GM23338 (cell line): ENCODE measurements around the gene ARID4B. TPM values are rescaled to one million over a fixed set of nuclear protein-coding genes. Genes with fewer than 3 reads are reported as not detected.

Source experiments
- ATAC-seq: fragments of 200-7000 bp; cut with Tn5 transposase; 3 replicates; pipeline ENCODE4 v1.9.1; 2020
- DNase-seq: peaks from one replicate; pipeline ENCODE4 v3.0.0-alpha.2; 2015; ENCODE audit warnings: low spot score
- H2AFZ ChIP-seq: fragments of 200-600 bp; sonication (generic); 2 replicates; pipeline ENCODE4 v1.8.0; 2016; ENCODE audit warnings: antibody characterized with exemption, mild to moderate bottlenecking, moderate library complexity
- H3F3A ChIP-seq: fragments of 200-600 bp; sonication (generic); replicated peaks from 2 replicates; pipeline ENCODE4 v1.8.0; 2017; ENCODE audit warnings: antibody characterized with exemption, mixed run types, low read depth
- H3K27ac ChIP-seq: fragments of 200-600 bp; sonication (generic); 2 replicates; pipeline ENCODE4 v1.6.1; 2016; ENCODE audit warnings: low read depth
- H3K27me3 ChIP-seq: fragments of 200-600 bp; sonication (generic); 2 replicates; pipeline ENCODE4 v1.8.0; 2016; ENCODE audit warnings: mild to moderate bottlenecking, mixed run types, moderate library complexity; ENCODE audit not compliant: insufficient read depth
- H3K36me3 ChIP-seq: fragments of 200-600 bp; sonication (generic); 2 replicates; pipeline ENCODE4 v1.8.0; 2016; ENCODE audit warnings: mild to moderate bottlenecking; ENCODE audit not compliant: insufficient read depth
- H3K4me1 ChIP-seq: fragments of 200-600 bp; sonication (generic); 2 replicates; pipeline ENCODE4 v1.8.0; 2016; ENCODE audit warnings: mild to moderate bottlenecking, moderate library complexity; ENCODE audit not compliant: insufficient read depth
- H3K4me2 ChIP-seq: fragments of 200-600 bp; sonication (generic); 2 replicates; pipeline ENCODE4 v1.7.1; 2017; ENCODE audit warnings: mixed run types
- H3K4me3 ChIP-seq: fragments of 200-600 bp; sonication (generic); 2 replicates; pipeline ENCODE4 v1.6.1; 2016; ENCODE audit warnings: mixed run types
- H3K79me2 ChIP-seq: fragments of 200-600 bp; sonication (generic); replicated peaks from 2 replicates; pipeline ENCODE4 v1.8.0; 2017; ENCODE audit warnings: mild to moderate bottlenecking; ENCODE audit not compliant: insufficient read depth
- H3K9me2 ChIP-seq: fragments of 200-600 bp; sonication (generic); 2 replicates; pipeline ENCODE4 v1.8.0; 2017; ENCODE audit not compliant: insufficient read depth
- H4K20me1 ChIP-seq: fragments of 200-600 bp; sonication (generic); replicated peaks from 2 replicates; pipeline ENCODE4 v1.8.0; 2017; ENCODE audit warnings: mild to moderate bottlenecking; ENCODE audit not compliant: insufficient read depth
- H3K27ac Mint-ChIP-seq: 2 replicates; pipeline ENCODE4 v1.8.0; 2020; ENCODE audit warnings: inconsistent platforms, mild to moderate bottlenecking, moderate library complexity, mixed read lengths
- H3K27me3 Mint-ChIP-seq: 3 replicates; pipeline ENCODE4 v1.8.0; 2022; ENCODE audit warnings: low read depth, mild to moderate bottlenecking, moderate library complexity, mixed read lengths, inconsistent platforms; ENCODE audit not compliant: insufficient read depth, poor library complexity
- H3K36me3 Mint-ChIP-seq: 3 replicates; pipeline ENCODE4 v1.8.0; 2021; ENCODE audit warnings: low read depth, mild to moderate bottlenecking, inconsistent platforms, moderate library complexity, mixed read lengths
- H3K4me1 Mint-ChIP-seq: 3 replicates; pipeline ENCODE4 v1.8.0; 2020; ENCODE audit warnings: mild to moderate bottlenecking, inconsistent platforms, mixed read lengths
- H3K4me3 Mint-ChIP-seq: 3 replicates; pipeline ENCODE4 v1.8.0; 2021; ENCODE audit warnings: moderate library complexity, mild to moderate bottlenecking, inconsistent platforms, mixed read lengths
- H3K9me3 Mint-ChIP-seq: 3 replicates; pipeline ENCODE4 v1.8.0; 2020; ENCODE audit warnings: moderate library complexity, mild to moderate bottlenecking, inconsistent platforms, mixed read lengths
- EZH2phosphoT487 ChIP-seq: fragments of 200-600 bp; sonication (generic); IDR thresholded peaks from one replicate; pipeline ENCODE4 v1.8.1; 2018; ENCODE audit warnings: antibody characterized with exemption; ENCODE audit not compliant: unreplicated experiment
- JUNB ChIP-seq: IDR thresholded peaks from one replicate; pipeline ENCODE4 v1.6.1; 2016; ENCODE audit warnings: antibody characterized with exemption; ENCODE audit not compliant: unreplicated experiment
- ZNF114 ChIP-seq: fragments of 250-450 bp; sonication (Bioruptor Pico); IDR thresholded peaks from 2 replicates; pipeline ENCODE4 v1.5.0; 2020; ENCODE audit warnings: mild to moderate bottlenecking, moderate library complexity
- polyA plus RNA-seq: library from polyadenylated mRNA; unstranded; fragments of >200 nt; fragmentation: Nextera tagmentation; extraction: Ambion mirVana; gene quantifications from 2 replicates; pipeline ENCODE4 v1.2.1, GENCODE V29; 2016
- total RNA-seq: library from RNA; depleted of rRNA; stranded (reverse); fragments of >200 nt; shearing (Covaris generic); gene quantifications from 2 replicates; pipeline ENCODE4 v1.2.3, GENCODE V29; 2014
- TF ChIP-seq, protein P1 (sequence below): fragments of 250-450 bp; sonication (Bioruptor Pico); IDR thresholded peaks from 2 replicates; pipeline ENCODE4 v1.5.0; 2020; ENCODE audit warnings: mild to moderate bottlenecking, moderate library complexity

ARID4B gene
- total and polyA plus RNA-seq, 2 experiments from 2014 or later, result 25.1 to 59.8 TPM

DNA sequence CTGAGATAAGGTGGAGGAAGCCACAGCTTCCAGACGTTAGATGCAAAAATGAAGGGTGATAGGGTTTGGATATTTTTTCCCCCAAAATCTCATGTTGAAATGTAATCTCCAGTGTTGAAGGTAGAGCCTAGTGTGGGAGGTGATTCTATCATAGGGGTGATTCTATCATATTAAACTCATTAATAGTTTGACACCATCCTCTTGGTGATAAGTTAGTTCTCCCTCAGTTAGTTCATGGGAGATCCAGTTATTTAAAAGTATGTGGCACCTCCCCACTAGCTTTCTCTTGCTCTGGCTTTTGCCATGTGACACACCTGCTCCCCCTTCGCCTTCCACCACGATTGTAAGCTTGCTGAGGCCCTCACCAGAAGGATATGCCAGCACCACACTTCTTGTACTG is 30.9 kb upstream of the ARID4B start (continued):
- TF ChIP-seq, protein P1, sequence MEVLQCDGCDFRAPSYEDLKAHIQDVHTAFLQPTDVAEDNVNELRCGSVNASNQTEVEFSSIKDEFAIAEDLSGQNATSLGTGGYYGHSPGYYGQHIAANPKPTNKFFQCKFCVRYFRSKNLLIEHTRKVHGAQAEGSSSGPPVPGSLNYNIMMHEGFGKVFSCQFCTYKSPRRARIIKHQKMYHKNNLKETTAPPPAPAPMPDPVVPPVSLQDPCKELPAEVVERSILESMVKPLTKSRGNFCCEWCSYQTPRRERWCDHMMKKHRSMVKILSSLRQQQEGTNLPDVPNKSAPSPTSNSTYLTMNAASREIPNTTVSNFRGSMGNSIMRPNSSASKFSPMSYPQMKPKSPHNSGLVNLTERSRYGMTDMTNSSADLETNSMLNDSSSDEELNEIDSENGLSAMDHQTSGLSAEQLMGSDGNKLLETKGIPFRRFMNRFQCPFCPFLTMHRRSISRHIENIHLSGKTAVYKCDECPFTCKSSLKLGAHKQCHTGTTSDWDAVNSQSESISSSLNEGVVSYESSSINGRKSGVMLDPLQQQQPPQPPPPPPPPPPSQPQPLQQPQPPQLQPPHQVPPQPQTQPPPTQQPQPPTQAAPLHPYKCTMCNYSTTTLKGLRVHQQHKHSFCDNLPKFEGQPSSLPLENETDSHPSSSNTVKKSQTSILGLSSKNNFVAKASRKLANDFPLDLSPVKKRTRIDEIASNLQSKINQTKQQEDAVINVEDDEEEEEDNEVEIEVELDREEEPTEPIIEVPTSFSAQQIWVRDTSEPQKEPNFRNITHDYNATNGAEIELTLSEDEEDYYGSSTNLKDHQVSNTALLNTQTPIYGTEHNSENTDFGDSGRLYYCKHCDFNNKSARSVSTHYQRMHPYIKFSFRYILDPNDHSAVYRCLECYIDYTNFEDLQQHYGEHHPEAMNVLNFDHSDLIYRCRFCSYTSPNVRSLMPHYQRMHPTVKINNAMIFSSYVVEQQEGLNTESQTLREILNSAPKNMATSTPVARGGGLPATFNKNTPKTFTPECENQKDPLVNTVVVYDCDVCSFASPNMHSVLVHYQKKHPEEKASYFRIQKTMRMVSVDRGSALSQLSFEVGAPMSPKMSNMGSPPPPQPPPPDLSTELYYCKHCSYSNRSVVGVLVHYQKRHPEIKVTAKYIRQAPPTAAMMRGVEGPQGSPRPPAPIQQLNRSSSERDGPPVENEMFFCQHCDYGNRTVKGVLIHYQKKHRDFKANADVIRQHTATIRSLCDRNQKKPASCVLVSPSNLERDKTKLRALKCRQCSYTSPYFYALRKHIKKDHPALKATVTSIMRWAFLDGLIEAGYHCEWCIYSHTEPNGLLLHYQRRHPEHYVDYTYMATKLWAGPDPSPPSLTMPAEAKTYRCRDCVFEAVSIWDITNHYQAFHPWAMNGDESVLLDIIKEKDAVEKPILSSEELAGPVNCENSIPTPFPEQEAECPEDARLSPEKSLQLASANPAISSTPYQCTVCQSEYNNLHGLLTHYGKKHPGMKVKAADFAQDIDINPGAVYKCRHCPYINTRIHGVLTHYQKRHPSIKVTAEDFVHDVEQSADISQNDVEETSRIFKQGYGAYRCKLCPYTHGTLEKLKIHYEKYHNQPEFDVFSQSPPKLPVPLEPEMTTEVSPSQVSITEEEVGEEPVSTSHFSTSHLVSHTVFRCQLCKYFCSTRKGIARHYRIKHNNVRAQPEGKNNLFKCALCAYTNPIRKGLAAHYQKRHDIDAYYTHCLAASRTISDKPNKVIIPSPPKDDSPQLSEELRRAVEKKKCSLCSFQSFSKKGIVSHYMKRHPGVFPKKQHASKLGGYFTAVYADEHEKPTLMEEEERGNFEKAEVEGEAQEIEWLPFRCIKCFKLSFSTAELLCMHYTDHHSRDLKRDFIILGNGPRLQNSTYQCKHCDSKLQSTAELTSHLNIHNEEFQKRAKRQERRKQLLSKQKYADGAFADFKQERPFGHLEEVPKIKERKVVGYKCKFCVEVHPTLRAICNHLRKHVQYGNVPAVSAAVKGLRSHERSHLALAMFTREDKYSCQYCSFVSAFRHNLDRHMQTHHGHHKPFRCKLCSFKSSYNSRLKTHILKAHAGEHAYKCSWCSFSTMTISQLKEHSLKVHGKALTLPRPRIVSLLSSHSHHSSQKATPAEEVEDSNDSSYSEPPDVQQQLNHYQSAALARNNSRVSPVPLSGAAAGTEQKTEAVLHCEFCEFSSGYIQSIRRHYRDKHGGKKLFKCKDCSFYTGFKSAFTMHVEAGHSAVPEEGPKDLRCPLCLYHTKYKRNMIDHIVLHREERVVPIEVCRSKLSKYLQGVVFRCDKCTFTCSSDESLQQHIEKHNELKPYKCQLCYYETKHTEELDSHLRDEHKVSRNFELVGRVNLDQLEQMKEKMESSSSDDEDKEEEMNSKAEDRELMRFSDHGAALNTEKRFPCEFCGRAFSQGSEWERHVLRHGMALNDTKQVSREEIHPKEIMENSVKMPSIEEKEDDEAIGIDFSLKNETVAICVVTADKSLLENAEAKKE (CRISPR knock-in tag), result no peak
- TF ChIP-seq ZNF114 (CRISPR knock-in tag), result no peak
- no peak for TF ChIP-seq EZH2phosphoT487

DNA sequence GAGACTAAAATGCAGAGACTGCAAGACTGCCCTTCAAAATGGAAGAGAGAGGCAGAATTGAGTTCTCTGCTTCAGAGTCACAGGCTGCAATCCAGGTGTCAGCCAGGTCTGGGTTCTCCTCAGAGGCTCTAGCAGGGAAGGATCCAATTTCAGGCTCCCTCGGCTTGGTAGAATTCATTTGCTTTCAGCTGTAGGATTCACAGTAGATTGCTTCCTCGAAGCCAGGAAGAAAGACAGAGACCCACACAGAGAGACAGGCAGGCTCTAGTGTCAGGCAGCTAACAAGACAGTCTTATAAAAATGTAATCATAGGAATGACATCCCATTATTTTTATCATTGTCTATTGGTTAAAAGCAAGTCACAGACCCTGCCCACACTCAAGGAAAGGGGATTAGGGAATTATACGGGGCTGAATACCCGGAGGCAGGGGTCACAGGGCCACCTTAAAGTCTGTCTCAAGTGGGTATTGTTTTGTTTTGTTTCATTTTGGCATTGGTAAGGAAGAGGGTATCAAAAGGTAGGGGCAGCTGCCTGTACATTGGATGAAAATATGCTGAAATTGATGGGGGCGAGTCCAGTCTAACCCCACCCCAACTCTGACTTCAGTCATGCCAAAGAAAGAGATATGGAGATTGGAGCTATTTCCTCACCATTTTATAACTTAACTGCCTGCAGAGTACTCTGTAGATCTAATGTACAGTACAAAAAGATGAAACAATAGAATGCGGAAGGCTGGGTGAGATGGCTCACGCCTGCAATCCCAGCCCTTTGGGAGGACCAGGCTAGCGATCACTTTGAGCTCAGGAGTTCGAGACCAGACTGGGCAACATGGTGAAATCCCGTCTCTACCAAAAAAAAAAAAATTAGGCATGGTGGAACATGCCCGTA is 29.8 kb upstream of the ARID4B start:
- Histone ChIP-seq H3K27ac (peak overlapping the region; percentile 10; the same call in 1 of the 2 replicates), H3K27me3 (no peaks in the 10 kb centered on the region), H2AFZ (peak overlapping the region; percentile 91), H3K79me2 (no peaks in the 10 kb centered on the region), H4K20me1 (no peaks in the 10 kb centered on the region), H3F3A (no peaks in the 10 kb centered on the region), H3K4me2 (peak overlapping the region; percentile 19; the same call in 1 of the 2 replicates), H3K4me1 (peaks cover 9% of the 10 kb centered on the region), H3K36me3 (no peaks in the 10 kb centered on the region), H3K9me2 (no peaks in the 10 kb centered on the region), H3K4me3 (no peak overlapping the region)
- no peaks in the 10 kb centered on the region for H3K36me3 Mint-ChIP-seq
- no peak overlapping the region for H3K4me3 Mint-ChIP-seq
- peaks cover 13% of the 10 kb centered on the region for H3K27me3 Mint-ChIP-seq
- DNase-seq, result peak; percentile 81
- ATAC-seq, result peak; percentile 99
- peak overlapping the region; percentile 34; the same call in 1 of the 2 replicates for H3K27ac Mint-ChIP-seq
- H3K4me1 Mint-ChIP-seq, result peaks cover 10% of the 10 kb centered on the region
- no peak for TF ChIP-seq JUNB
- H3K9me3 Mint-ChIP-seq, result no peaks in the 10 kb centered on the region
